Stimulated activated naive CD8-positive, alpha-beta T cell treated with anti-CD3 and anti-CD28 coated beads, Interleukin-15, Interleukin-2, amounts not matched to agents 100 U/mL and 50 U/mL, for 24 hours (primary cell): ENCODE data around the gene DGKH.
A peak's percentile ranks its signal among the peaks of the same experiment; 100 is the strongest.

Source experiments
- ATAC-seq: fragments of 150-1000 bp; cut with Tn5 transposase; one replicate; pipeline ENCODE4 v1.10.0; 2021
- DNase-seq: peaks from one replicate; pipeline ENCODE4 v3.0.0; 2021

Gene DGKH

DNA sequence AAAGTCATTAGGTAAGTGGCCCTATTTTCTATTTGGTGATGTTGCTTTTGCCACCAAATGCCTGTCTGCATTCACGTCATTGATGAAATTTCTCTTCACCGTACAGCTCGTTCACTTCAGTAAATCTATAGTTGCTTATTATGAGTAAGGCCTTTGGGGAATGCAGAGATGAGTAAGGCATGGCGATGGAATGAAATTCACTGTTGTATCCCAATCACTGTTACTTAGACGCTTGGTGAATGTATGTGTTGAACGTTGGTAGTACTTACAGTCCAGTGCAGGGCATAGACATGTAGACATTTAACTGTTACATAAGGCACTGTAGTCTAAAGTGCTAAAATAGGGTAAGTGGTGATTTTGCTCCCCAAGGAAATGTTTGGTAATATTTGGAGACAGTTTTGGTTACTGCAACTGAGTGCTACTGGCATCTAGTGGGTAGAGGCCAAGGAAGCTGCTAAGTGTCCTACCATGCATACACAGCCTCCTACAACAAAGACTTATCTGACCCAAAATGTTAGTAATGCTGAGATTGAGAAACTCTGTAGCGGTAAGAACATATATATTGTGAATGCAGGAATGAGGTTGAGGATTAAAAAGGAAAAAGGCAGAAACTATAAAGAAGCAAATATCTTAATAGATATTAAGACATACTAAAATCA, 229.3 kb downstream of the DGKH start:
- no peak for ATAC-seq
- no peak for DNase-seq

- ATAC-seq = peak; percentile 34
- peak; percentile 33 for DNase-seq
These were observed 230.6 kb downstream of the DGKH start for GRCh38 chr13:42279080-42279479.

DNA sequence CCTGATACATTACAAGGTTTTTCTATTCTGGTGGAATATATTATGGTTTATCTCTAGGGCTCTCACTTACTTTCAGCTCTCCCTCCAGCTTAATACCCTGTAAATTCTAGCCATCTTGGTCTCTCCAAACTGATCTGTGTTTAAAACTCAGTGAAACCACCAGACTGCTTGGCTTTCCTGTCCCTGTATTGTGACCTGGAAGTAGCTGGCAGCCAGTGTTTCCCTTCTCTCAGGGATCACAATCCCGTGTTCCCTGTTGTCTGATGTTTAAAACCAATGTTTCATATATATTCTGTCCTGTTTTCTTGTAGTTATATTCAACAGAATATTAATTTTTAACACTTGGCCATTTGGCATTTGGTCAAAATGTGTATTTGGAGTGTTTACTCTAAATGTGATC, 231.5 kb downstream of the DGKH start:
- DNase-seq (no peak), ATAC-seq (no peak)

- no peak for DNase-seq
- no peak for ATAC-seq
These were observed 232.1 kb downstream of the DGKH start for GRCh38 chr13:42280537-42280936.

DNA sequence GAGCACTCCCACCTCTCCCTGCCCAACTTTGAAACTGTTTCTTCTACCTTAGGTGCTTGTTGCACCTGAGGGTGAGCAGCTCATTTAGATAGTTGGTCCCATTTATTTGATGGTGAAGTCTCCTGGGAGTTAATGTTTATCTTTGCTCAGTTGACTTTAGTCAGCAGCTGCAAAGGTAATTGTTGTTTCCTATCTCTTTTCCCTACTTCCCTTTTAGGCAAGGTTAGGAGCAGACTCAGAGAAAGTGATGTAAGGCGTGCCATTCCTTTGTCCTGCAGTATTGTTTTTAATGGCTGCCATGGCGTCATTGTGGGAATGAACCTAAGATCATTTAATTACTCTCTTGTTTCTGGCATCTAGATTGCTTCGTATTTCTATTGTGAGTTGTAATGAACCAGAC, 235.1 kb downstream of the DGKH start:
- ATAC-seq = no peak
- DNase-seq = no peak

DNA sequence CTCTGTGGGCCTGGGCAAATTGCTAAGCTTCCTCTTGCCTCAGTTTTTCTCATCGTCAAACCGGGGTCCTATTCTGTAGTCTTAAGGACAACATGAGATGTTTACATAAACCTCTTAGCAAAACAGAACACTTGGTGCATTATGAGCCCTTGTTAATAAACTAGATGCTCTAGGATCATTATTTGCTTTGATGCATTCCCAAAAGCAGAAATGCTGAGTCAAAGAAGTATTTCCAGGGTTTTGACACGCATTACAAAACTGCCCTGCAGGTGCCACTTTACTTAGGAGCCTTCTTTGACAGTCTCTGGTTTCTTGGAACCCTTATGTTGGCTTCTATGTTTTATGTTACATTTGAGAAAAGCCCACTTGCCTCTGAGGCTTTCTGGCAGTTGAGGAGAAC, 235.6 kb downstream of the DGKH start:
- DNase-seq (no peak), ATAC-seq (no peak)
